NCI-H748 (cell line): ENCODE data around the gene TXNL1.

ENCODE experiments used
- DNase-seq: peaks from one replicate; lab custom pipeline; 2025; ENCODE audit not compliant: unreplicated experiment; lab: John Stamatoyannopoulos, UW

Gene TXNL1

DNA sequence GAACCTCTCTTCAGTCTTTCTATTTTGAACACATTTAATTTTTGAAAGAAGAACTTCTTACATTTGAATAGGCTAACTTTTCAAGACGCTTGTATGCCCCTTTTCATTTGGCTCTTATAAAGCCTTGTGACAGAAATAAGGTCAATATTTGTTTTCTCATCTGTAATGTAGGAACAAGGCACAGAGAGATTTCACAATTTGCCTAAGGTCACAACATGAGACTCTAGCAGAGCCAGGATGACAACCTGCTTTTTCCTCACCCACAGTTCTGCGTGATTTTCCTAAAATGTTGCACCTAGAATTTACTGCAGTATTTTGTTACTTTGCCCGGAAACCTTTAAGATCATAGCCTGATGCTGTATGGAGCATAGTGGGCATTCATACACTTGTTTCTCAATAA is 67.4 kb downstream of the TXNL1 start:
- no peak for DNase-seq

DNA sequence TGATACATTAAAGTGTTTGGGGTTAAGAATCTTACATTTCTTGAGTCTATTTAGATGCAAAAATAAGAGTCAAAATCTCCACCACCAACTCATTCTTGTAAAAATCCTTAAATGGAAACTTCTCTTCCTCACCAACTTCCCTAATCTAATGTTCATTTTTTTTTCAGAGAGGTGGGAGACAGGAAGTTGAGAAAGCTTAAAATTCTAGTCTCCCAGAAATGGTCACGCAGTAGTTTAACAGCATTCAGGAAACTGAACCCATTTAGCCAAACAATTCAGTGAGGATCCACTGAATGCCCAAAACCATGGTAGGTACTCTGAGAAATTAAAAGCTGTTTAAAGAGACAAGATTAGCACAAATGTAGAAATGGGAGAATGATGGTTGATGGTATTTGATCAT is 69.0 kb downstream of the TXNL1 start:
- DNase-seq = no peak

- DNase-seq = no peak
Measured at GRCh38 chr18:56568986-56569385, 69.4 kb downstream of the TXNL1 start.

GRCh38 chr18:56565551-56566345 is 72.6 kb downstream of the TXNL1 start:
- DNase-seq = peak; percentile 58

- no peak for DNase-seq
Measured at GRCh38 chr18:56565046-56565445, 73.3 kb downstream of the TXNL1 start.

DNA sequence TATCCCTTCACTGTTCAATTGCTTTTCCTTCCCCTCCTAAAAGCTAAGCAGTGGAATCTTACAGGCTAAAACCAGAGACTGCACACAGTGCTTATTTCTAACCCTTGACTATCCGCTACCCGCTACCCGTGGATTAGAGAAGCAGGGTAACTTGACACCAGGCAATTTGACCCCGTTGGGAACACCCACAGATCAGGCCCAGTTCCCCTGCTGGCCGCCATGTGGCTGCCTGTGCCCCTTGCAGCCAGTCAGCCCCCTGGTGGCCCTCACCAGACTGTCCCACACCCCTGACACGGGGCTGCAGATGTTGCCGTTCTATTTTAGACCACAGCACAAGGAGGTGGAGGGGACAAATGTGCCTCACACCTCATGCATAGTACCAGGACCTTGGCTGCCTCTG is 74.8 kb downstream of the TXNL1 start:
- peak; percentile 84 for DNase-seq

- DNase-seq = no peak
Measured at GRCh38 chr18:56562479-56562878, 75.9 kb downstream of the TXNL1 start.

- DNase-seq = no peak
Measured at GRCh38 chr18:56560992-56561391, 77.4 kb downstream of the TXNL1 start.

DNA sequence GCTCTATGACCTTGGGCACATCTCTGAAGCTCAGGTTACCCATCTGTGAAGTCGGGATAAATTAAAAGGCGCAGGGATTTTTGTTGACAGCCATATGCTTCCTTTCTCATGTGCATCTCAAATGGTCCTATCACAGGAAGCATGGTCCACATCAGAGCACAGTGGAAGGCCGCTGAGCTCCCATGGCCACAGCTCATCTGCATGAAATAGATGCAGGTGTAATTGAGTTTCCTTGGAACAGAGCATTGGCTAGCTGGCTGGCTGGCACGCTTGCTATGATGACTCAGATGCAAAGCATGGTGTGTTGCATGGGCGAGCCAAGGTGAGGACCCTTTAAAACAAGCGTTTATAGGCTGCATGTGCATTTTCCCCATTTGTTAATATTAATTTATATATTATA is 79.3 kb downstream of the TXNL1 start:
- no peak for DNase-seq

DNA sequence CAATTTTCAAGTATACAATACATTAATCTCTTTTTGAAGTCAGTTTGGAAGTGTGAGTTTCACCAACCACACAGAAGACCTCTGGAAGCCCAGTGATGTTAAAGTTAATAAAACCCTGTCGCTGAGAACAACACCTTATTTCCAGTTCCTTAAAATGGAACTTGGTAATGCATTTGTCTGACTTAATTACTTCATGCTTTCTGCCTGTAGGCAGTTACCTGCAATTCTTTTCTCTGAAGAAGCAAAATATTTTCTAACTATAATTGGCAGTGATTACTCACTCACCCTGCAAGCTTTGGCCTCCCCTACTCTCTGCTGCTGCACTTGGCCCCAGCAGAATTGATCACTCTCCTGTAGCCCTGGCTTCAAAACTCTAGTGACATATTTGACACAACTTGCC is 81.5 kb downstream of the TXNL1 start:
- no peak for DNase-seq

- no peak for DNase-seq
Measured at GRCh38 chr18:56550121-56550520, 88.3 kb downstream of the TXNL1 start.
